Measurements from ENCODE around the gene ZNF148. TPM values are rescaled to one million over a fixed set of nuclear protein-coding genes. Genes with fewer than 3 reads are reported as not detected.

Gene ZNF148
- total RNA-seq, 1 experiment from 2014 or later, result 24.8 TPM

GRCh38 chr3:125292015-125292414 is 83.1 kb downstream of the ZNF148 start:
- no peak overlapping the region for H2AFZ ChIP-seq (ENCODE audit: low read length)
- H3K56ac ChIP-seq (ENCODE audit: insufficient read length, low read depth, low read length), result no peak overlapping the region
- no peak overlapping the region for H2BK5ac ChIP-seq (ENCODE audit: insufficient read length, low read length)
- no peak overlapping the region for H2BK20ac ChIP-seq (ENCODE audit: low read depth, low read length, poor library complexity, severe bottlenecking)
- no peak overlapping the region for H4K5ac ChIP-seq (ENCODE audit: insufficient read length, low read depth, low read length)
- H3K4ac ChIP-seq (ENCODE audit: low read depth, low read length), result no peak overlapping the region
- Mint-ChIP-seq H3K4me3 (no peak overlapping the region), H3K4me1 (no peaks in the 10 kb centered on the region), H3K27me3 (ENCODE audit: low read depth) (no peaks in the 10 kb centered on the region), H3K27ac (no peak overlapping the region), H3K36me3 (ENCODE audit: insufficient read depth in 1 of 3, low read depth in 3 of 3) (peaks cover 3 to 11% (median 6%) of the 10 kb centered on the region in 3 experiments; a peak in 4 of 7 replicates), H3K9me3 (no peaks in the 10 kb centered on the region)
- no peaks in the 10 kb centered on the region for H4K20me1 ChIP-seq (ENCODE audit: control insufficient read depth, insufficient read depth, insufficient read length)
- no peak overlapping the region for H3K18ac ChIP-seq (ENCODE audit: insufficient read length, low read depth, low read length)
- WGBS (ENCODE audit: extremely low coverage, insufficient read length, low lambda C conversion rate), result no CpG with 5 or more reads among the region's 4 CpGs
- no peak for DNase-seq
- no peak overlapping the region for H4K91ac ChIP-seq (ENCODE audit: insufficient read length, low read depth, low read length)
- no peak overlapping the region for H2BK120ac ChIP-seq (ENCODE audit: low read depth, low read length, poor library complexity, severe bottlenecking)
- H2BK12ac ChIP-seq (ENCODE audit: insufficient read length, low read depth, low read length), result no peak overlapping the region
- H3K79me2 ChIP-seq (ENCODE audit: insufficient read depth, low read length), result no peaks in the 10 kb centered on the region
- H3K27ac ChIP-seq (ENCODE audit: insufficient read length, low read depth, low read length), result no peak overlapping the region
- H3K79me1 ChIP-seq (ENCODE audit: insufficient read depth, low read depth, low read length, poor library complexity, severe bottlenecking), result no peaks in the 10 kb centered on the region
- no peak overlapping the region for H2BK15ac ChIP-seq (ENCODE audit: low read depth, low read length)
- H3K9ac ChIP-seq (ENCODE audit: extremely low read depth, insufficient read length, low read length), result no peak overlapping the region
- no peaks in the 10 kb centered on the region for H3K23me2 ChIP-seq (ENCODE audit: insufficient read length, low read depth, low read length, poor library complexity, severe bottlenecking)
- no peak overlapping the region for H2AK5ac ChIP-seq (ENCODE audit: insufficient read length, low read length)
- H3K4me2 ChIP-seq (ENCODE audit: insufficient read depth, insufficient read length, low read length), result no peak overlapping the region
- H3K23ac ChIP-seq (ENCODE audit: insufficient read length, low read depth, low read length), result no peak overlapping the region
- H3K4me1 ChIP-seq (ENCODE audit: insufficient read depth, low read length), result no peaks in the 10 kb centered on the region
- H3K27me3 ChIP-seq (ENCODE audit: insufficient read depth, low read length), result no peaks in the 10 kb centered on the region
- no peak overlapping the region for H4K8ac ChIP-seq (replicated peaks; ENCODE audit: insufficient read length, low read depth, low read length)
- H3T11ph ChIP-seq (ENCODE audit: low read length), result no peak overlapping the region
- H3K9me3 ChIP-seq (ENCODE audit: control insufficient read depth, low read depth, low read length), result no peaks in the 10 kb centered on the region
- no peak overlapping the region for H3K14ac ChIP-seq (ENCODE audit: insufficient read depth, low read length)
- TF ChIP-seq, protein P1, sequence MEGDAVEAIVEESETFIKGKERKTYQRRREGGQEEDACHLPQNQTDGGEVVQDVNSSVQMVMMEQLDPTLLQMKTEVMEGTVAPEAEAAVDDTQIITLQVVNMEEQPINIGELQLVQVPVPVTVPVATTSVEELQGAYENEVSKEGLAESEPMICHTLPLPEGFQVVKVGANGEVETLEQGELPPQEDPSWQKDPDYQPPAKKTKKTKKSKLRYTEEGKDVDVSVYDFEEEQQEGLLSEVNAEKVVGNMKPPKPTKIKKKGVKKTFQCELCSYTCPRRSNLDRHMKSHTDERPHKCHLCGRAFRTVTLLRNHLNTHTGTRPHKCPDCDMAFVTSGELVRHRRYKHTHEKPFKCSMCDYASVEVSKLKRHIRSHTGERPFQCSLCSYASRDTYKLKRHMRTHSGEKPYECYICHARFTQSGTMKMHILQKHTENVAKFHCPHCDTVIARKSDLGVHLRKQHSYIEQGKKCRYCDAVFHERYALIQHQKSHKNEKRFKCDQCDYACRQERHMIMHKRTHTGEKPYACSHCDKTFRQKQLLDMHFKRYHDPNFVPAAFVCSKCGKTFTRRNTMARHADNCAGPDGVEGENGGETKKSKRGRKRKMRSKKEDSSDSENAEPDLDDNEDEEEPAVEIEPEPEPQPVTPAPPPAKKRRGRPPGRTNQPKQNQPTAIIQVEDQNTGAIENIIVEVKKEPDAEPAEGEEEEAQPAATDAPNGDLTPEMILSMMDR (conservative IDR thresholded peaks at IDR 0.05), result no peak

All from H9 (cell line).